K562 (cell line): ENCODE measurements around the gene NODAL. TPM values are rescaled to one million over a fixed set of nuclear protein-coding genes. Genes with fewer than 3 reads are reported as not detected.

Source experiments
- ATAC-seq: fragments of 200-7000 bp; cut with Tn5 transposase; 3 replicates; pipeline ENCODE4 v1.9.1; 2020; ENCODE audit warnings: moderate library complexity
- BruUV-seq: library from RNA; stranded (reverse); fragments of 400-500 nt; replicated peaks from 2 replicates; lab custom pipeline; 2021; lab: Mats Ljungman, UMichigan
- CTCF ChIA-PET: fragments of 300-600 bp; formaldehyde crosslinking; extraction: SDS; loops from one replicate; lab custom pipeline; 2021; ENCODE audit warnings: low intra/inter-chr PET ratio; lab: Yijun Ruan, JAX
- POLR2A ChIA-PET: fragments of 300-600, 350-650 bp; sonication (Branson Sonifier 250); formaldehyde crosslinking; extraction: SDS; loops from one replicate; lab custom pipeline; 2021; ENCODE audit warnings: antibody characterized with exemption, inconsistent platforms; lab: Yijun Ruan, JAX
- DNase-seq, 4 experiments: peaks; one replicate each; pipeline versions ENCODE4 v3.0.0 to v3.0.0-alpha.2; 2011 to 2018; ENCODE audit warnings: low spot score in 3 of 4, mixed read lengths in 3 of 4; ENCODE audit errors: extremely low read depth in 1 of 4
- FAIRE-seq: peaks from 2 replicates; lab custom pipeline; 2011; peaks lifted over from hg19 to GRCh38; lab: Jason Lieb, UNC
- H2AFZ ChIP-seq: 2 replicates; pipeline ENCODE4 v1.6.0; 2011; ENCODE audit warnings: low read depth, low read length, control low read depth, inconsistent platforms
- H3K27ac ChIP-seq: fragments of 200-600 bp; 3 replicates; pipeline ENCODE4 v1.8.0; 2011; ENCODE audit warnings: low read depth, mild to moderate bottlenecking, control low read depth, inconsistent platforms, low read length, moderate library complexity, mixed read lengths; ENCODE audit errors: extremely low read depth
- H3K27me3 ChIP-seq, 2 experiments: fragments of 300-600 bp in 1 of 2; 2 replicates in 1 of 2; 3 replicates in 1 of 2; pipeline versions ENCODE4 v1.6.0 to v1.8.0; 2011; ENCODE audit warnings: inconsistent platforms in 2 of 2, low read length in 2 of 2, mild to moderate bottlenecking in 1 of 2, mixed read lengths in 1 of 2, moderate library complexity in 1 of 2; ENCODE audit not compliant: control insufficient read depth in 2 of 2, insufficient read depth in 2 of 2
- H3K36me3 ChIP-seq: fragments of 300-600 bp; 3 replicates; pipeline ENCODE4 v1.8.0; 2011; ENCODE audit warnings: mild to moderate bottlenecking, low read length, inconsistent platforms; ENCODE audit not compliant: control insufficient read depth, insufficient read depth
- H3K4me1 ChIP-seq, 2 experiments: fragments of 200-600 bp in 1 of 2; replicated peaks in 1 of 2; 2 replicates in 1 of 2; 3 replicates in 1 of 2; pipeline versions ENCODE4 v1.5.1 to v1.8.0; 2011; ENCODE audit warnings: inconsistent platforms in 2 of 2, low read length in 2 of 2, mild to moderate bottlenecking in 1 of 2, mixed read lengths in 1 of 2, moderate library complexity in 1 of 2; ENCODE audit not compliant: control insufficient read depth in 2 of 2, insufficient read depth in 2 of 2
- H3K4me2 ChIP-seq: 2 replicates; pipeline ENCODE4 v1.6.1; 2011; ENCODE audit warnings: low read length, control low read depth, inconsistent platforms, mixed read lengths; ENCODE audit not compliant: insufficient read depth
- H3K4me3 ChIP-seq: fragments of 200-600 bp; sonication (generic), shearing (Covaris generic); 2 replicates; pipeline ENCODE4 v1.5.1; 2016; ENCODE audit warnings: control low read depth, inconsistent platforms
- H3K79me2 ChIP-seq: fragments of 200-600 bp; 3 replicates; pipeline ENCODE4 v1.8.0; 2011; ENCODE audit warnings: low read length, inconsistent platforms; ENCODE audit not compliant: control insufficient read depth, insufficient read depth
- H3K9ac ChIP-seq, 2 experiments: 2 replicates each; pipeline versions ENCODE4 v1.6.0 to v1.6.1; 2011; ENCODE audit warnings: low read depth in 2 of 2, low read length in 2 of 2, control low read depth in 1 of 2, inconsistent platforms in 1 of 2, mild to moderate bottlenecking in 1 of 2, mixed read lengths in 1 of 2; ENCODE audit not compliant: insufficient read depth in 1 of 2
- H3K9me1 ChIP-seq: one replicate; pipeline ENCODE4 v1.6.0; 2011; ENCODE audit warnings: inconsistent platforms, mild to moderate bottlenecking, low read length, moderate library complexity; ENCODE audit not compliant: control insufficient read depth, insufficient read depth
- H3K9me3 ChIP-seq: replicated peaks from 2 replicates; pipeline ENCODE4 v1.5.1; 2011; ENCODE audit warnings: low read depth, low read length, inconsistent platforms; ENCODE audit not compliant: control insufficient read depth, insufficient read depth
- H4K20me1 ChIP-seq: replicated peaks from 2 replicates; pipeline ENCODE4 v1.6.1; 2011; ENCODE audit warnings: low read length, inconsistent platforms, mixed read lengths; ENCODE audit not compliant: control insufficient read depth, insufficient read depth
- EGR1 ChIP-seq: fragments of 450-650 bp; conservative IDR thresholded peaks from 2 replicates; pipeline ENCODE4 v1.6.1; 2017; ENCODE audit warnings: mild to moderate bottlenecking
- FIP1L1 ChIP-seq: fragments of 200-400 bp; formaldehyde crosslinking; IDR thresholded peaks from 2 replicates; pipeline ENCODE4 v1.6.1; 2018; ENCODE audit warnings: mild to moderate bottlenecking, low read depth, low read length; ENCODE audit not compliant: poor library complexity, severe bottlenecking
- MAZ ChIP-seq, 2 experiments: fragments of 450-650 bp in 1 of 2; sonication (generic) in 1 of 2; formaldehyde crosslinking; IDR thresholded peaks in 1 of 2; conservative IDR thresholded peaks in 1 of 2; 2 replicates each; pipeline versions ENCODE4 v1.4.0 to v1.5.0; 2020; ENCODE audit warnings: mild to moderate bottlenecking in 1 of 2, missing genetic modification reagents in 1 of 2
- NFATC3 ChIP-seq: fragments of 450-650 bp; IDR thresholded peaks from 2 replicates; pipeline ENCODE4 v1.6.1; 2017; ENCODE audit warnings: mild to moderate bottlenecking
- NFIC ChIP-seq: fragments of 450-650 bp; IDR thresholded peaks from 2 replicates; pipeline ENCODE4 v1.6.1; 2017; ENCODE audit warnings: mild to moderate bottlenecking, inconsistent platforms
- UBTF ChIP-seq, 2 experiments: IDR thresholded peaks; 2 replicates each; pipeline ENCODE4 v1.6.1; 2012; ENCODE audit warnings: improper control_type of control experiment in 2 of 2, low read depth in 2 of 2, low read length in 2 of 2, borderline replicate concordance in 1 of 2
- ZNF507 ChIP-seq: conservative IDR thresholded peaks from 2 replicates; pipeline ENCODE4 v1.6.1; 2017; ENCODE audit warnings: missing genetic modification characterization, missing compliant biosample characterization
- WGBS: fragments of 100-300 bp; shearing (Covaris generic); methylation state at CpG from one replicate; pipeline ENCODE4 v1.1.6; 2016; ENCODE audit warnings: low coverage, mixed read lengths; ENCODE audit not compliant: insufficient coverage; ENCODE audit errors: missing lambda C conversion rate; 5-methylcytosine and 5-hydroxymethylcytosine counted together
- in situ Hi-C: fragments of 300-500 bp; cut with MboI; formaldehyde crosslinking; loops from 4 replicates; pipeline ENCODE4 v1.15.0; 2018; ENCODE audit warnings: inconsistent platforms, mixed read lengths
- intact Hi-C: fragments of 100-400 bp; cut with micrococcal nuclease; formaldehyde crosslinking; loops from 2 replicates; pipeline ENCODE4 v1.14.2; 2022
- polyA plus RNA-seq, 8 experiments: library from polyadenylated mRNA; depleted of rRNA in 4 of 8; stranded (reverse) in 5 of 8; unstranded in 3 of 8; fragments of >200 nt; fragmentation: Nextera tagmentation in 2 of 8; fragmentation: Illumina TruSeq in 1 of 8; extraction: Ambion mirVana in 2 of 8; extraction: Trizol in 1 of 8; gene quantifications; 2 replicates each; pipeline versions ENCODE4 v1.2.1 to v1.2.3, GENCODE V29; 2011 to 2014; ENCODE audit warnings: inconsistent platforms in 1 of 8, missing spikeins in 1 of 8
- total RNA-seq, 7 experiments: library from RNA; depleted of rRNA in 6 of 7; stranded (reverse); fragments of >200 nt in 6 of 7; fragmentation: Illumina TruSeq in 2 of 7; extraction: Trizol in 2 of 7; gene quantifications; 2 replicates each; pipeline versions ENCODE4 v1.2.1 to v1.2.3, GENCODE V29; 2011 to 2021; ENCODE audit warnings: low replicate concordance in 1 of 7
- TF ChIP-seq, protein P1 (sequence below): sonication (generic); formaldehyde crosslinking; IDR thresholded peaks from 2 replicates; pipeline ENCODE4 v1.8.1; 2023; ENCODE audit warnings: mild to moderate bottlenecking, missing genetic modification reagents
- TF ChIP-seq, protein P2 (sequence below): fragments of 450-650 bp; formaldehyde crosslinking; IDR thresholded peaks from 2 replicates; pipeline ENCODE4 v1.4.0; 2020; ENCODE audit warnings: mild to moderate bottlenecking, mixed read lengths
- TF ChIP-seq, protein P3 (sequence below): fragments of 200-800 bp; sonication (Bioruptor generic); IDR thresholded peaks from 2 replicates; pipeline ENCODE4 v1.6.1; 2017; ENCODE audit warnings: missing genetic modification characterization, missing compliant biosample characterization

NODAL gene
- total and polyA plus RNA-seq, 9 of the 15 experiments (the other 6 are each of a cell fraction or from before 2014, with no cell fraction given), result not detected

DNA sequence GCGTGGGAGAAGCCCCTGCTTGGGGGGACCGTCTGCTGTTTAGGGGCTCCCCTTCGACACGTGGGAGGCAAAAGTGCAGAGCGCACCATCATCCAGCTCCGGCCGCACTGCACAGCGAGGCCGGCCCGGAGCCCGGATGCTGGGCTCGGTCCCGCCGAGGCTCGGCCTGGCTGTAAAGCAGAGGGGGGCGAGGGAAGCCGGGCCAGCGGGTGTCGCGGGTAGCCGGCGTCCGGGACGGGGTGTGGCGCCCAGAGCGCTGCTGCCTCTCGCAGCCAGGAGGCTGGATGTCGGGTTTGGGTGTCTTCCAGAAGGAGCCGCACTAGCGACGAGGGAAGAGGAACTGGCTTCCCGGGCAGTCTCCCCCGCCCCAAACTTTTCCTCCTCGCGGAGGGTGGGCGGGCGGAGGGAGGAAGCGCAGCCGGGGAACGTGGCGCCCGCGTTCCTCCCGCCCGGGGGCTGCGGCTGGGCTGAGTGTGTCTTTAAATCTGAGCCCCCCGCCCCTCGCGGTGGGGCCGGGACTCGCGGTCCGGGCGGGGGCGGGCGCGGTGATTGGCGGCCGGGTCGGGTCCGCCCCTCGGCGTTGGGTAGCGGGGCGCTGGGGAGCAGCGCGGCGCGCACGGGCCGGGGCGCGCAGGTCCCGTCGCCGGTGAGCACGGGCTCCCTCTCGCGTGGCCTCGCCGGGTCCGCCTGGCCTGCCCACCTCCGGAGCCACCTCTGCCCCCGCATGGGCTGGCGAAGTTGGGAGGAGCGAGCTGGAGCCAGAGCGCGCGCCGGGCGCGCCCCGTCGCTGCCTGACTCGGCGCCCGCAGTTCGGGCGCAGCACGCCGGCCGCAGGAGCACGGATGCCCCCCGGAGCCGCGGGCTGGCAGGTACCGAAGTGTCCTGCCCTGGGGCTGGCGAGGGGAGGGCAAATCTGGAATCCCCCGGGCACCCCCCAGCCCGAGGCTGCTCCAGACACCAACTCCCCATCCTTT lies 37.0 kb upstream of the NODAL start, which contains the start of gene PALD1:
Gene PALD1 (plus strand): TSS at position 577 of the 974 bp plus-strand sequence. CDS start 47,185 bp downstream, outside the sequence.
- ATAC-seq, result peak; percentile 28
- H2AFZ ChIP-seq, result peak within 1 kb of the TSS; percentile 40; the same call in 1 of the 2 replicates
- H3K36me3 ChIP-seq, result no peaks in the 10 kb centered on the region
- H3K9me1 ChIP-seq, result no peaks in the 10 kb centered on the region
- no peak within 1 kb of the TSS for H3K27ac ChIP-seq
- ChIA-PET CTCF (no interaction called here), POLR2A (interaction anchor here (0.6 kb wide), 1 partner anchor 22 kb away, joined by 3 read pairs; no protein-coding TSS in a partner anchor)
- intact Hi-C loops (loop anchor here (5.0 kb wide), 1 partner anchor 49 kb away; no protein-coding TSS in a partner anchor), in situ Hi-C loops (no loop called here)
- peak within 1 kb of the TSS; percentile 31 for H3K4me3 ChIP-seq
- no TSS peak for BruUV-seq
- H4K20me1 ChIP-seq, result peaks cover 36% of the 10 kb centered on the region
- H3K9ac ChIP-seq, result peak within 1 kb of the TSS in 1 of 2 experiments; percentile 61; a peak in 2 of 4 replicates
- no peaks in the 10 kb centered on the region for H3K79me2 ChIP-seq
- peak; percentile 41 to 87 (median 72) for DNase-seq
- H3K4me2 ChIP-seq, result peak within 1 kb of the TSS; percentile 29; the same call in 1 of the 2 replicates
- peaks cover 68 to 96% of the 10 kb centered on the region in 2 experiments for H3K27me3 ChIP-seq
- FAIRE-seq, result no peak
- peaks cover 0 to 18% of the 10 kb centered on the region in 2 experiments; a peak in 4 of 5 replicates for H3K4me1 ChIP-seq
- 3% methylated on average over 54 of the region's 110 CpGs for WGBS
- H3K9me3 ChIP-seq, result no peaks in the 10 kb centered on the region
- TF ChIP-seq, protein P1, sequence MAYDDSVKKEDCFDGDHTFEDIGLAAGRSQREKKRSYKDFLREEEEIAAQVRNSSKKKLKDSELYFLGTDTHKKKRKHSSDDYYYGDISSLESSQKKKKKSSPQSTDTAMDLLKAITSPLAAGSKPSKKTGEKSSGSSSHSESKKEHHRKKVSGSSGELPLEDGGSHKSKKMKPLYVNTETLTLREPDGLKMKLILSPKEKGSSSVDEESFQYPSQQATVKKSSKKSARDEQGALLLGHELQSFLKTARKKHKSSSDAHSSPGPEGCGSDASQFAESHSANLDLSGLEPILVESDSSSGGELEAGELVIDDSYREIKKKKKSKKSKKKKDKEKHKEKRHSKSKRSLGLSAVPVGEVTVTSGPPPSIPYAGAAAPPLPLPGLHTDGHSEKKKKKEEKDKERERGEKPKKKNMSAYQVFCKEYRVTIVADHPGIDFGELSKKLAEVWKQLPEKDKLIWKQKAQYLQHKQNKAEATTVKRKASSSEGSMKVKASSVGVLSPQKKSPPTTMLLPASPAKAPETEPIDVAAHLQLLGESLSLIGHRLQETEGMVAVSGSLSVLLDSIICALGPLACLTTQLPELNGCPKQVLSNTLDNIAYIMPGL (CRISPR knock-in tag), result no peak
- TF ChIP-seq, protein P2, sequence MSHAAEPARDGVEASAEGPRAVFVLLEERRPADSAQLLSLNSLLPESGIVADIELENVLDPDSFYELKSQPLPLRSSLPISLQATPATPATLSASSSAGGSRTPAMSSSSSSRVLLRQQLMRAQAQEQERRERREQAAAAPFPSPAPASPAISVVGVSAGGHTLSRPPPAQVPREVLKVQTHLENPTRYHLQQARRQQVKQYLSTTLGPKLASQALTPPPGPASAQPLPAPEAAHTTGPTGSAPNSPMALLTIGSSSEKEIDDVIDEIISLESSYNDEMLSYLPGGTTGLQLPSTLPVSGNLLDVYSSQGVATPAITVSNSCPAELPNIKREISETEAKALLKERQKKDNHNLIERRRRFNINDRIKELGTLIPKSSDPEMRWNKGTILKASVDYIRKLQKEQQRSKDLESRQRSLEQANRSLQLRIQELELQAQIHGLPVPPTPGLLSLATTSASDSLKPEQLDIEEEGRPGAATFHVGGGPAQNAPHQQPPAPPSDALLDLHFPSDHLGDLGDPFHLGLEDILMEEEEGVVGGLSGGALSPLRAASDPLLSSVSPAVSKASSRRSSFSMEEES (CRISPR knock-in tag), result no peak
- TF ChIP-seq MAZ (CRISPR knock-in tag; conservative IDR thresholded peaks at IDR 0.05 in 1 of 2, IDR thresholded peaks at IDR 0.05 in 1 of 2), result 0 out of 4 replicates have a peak, but pooled peaks of 1 of the 2 experiments have one; percentile 14
- TF ChIP-seq, protein P3, sequence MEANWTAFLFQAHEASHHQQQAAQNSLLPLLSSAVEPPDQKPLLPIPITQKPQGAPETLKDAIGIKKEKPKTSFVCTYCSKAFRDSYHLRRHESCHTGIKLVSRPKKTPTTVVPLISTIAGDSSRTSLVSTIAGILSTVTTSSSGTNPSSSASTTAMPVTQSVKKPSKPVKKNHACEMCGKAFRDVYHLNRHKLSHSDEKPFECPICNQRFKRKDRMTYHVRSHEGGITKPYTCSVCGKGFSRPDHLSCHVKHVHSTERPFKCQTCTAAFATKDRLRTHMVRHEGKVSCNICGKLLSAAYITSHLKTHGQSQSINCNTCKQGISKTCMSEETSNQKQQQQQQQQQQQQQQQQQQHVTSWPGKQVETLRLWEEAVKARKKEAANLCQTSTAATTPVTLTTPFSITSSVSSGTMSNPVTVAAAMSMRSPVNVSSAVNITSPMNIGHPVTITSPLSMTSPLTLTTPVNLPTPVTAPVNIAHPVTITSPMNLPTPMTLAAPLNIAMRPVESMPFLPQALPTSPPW, result peak; percentile 52
- TF ChIP-seq FIP1L1, result no peak
- peak; percentile 34; the same call in 1 of the 2 replicates for TF ChIP-seq NFATC3
- TF ChIP-seq UBTF (IDR thresholded peaks at IDR 0.05; ENCODE audit: borderline replicate concordance in 1 of 2, low read depth in 2 of 2, low read length in 2 of 2), result 0 out of 4 replicates have a peak, but pooled peaks of 1 of the 2 experiments have one; percentile 62
- TF ChIP-seq ZNF507, result no peak
- TF ChIP-seq EGR1, result peak; percentile 40
- 0 out of 2 replicates have a peak, but pooled peaks have one; percentile 4 for TF ChIP-seq NFIC
